Transverse colon (tissue), 4 donors: ENCODE measurements around the gene CLASP2. TPM values are rescaled to one million over a fixed set of nuclear protein-coding genes. Genes with fewer than 3 reads are reported as not detected.
A peak's percentile ranks its signal among the peaks of the same experiment; 100 is the strongest.

Source experiments
- DNase-seq: peaks from one replicate; pipeline ENCODE4 v3.0.0-alpha.2; 2019
- H3K27ac ChIP-seq, 4 donors: fragments of 200-600 bp; sonication (generic); 2 replicates each; pipeline ENCODE4 v1.5.1; 2016 to 2018; ENCODE audit warnings: inconsistent platforms in 4 of 4
- H3K27me3 ChIP-seq: fragments of 200-600 bp; sonication (generic); 2 replicates; pipeline ENCODE4 v1.5.1; 2017; ENCODE audit warnings: inconsistent platforms
- H3K36me3 ChIP-seq, 4 donors: fragments of 200-600 bp; sonication (generic); 2 replicates each; pipeline ENCODE4 v1.5.1; 2017 to 2019; ENCODE audit warnings: inconsistent platforms in 4 of 4
- H3K4me1 ChIP-seq, 4 donors: fragments of 200-600 bp; sonication (generic); 2 replicates each; pipeline ENCODE4 v1.5.1; 2017 to 2020; ENCODE audit warnings: inconsistent platforms in 4 of 4
- H3K4me3 ChIP-seq, 4 donors: fragments of 200-600 bp; sonication (generic); 1 replicate in 1 of 4; 2 replicates in 3 of 4; pipeline versions ENCODE4 v1.5.1 to v1.6.1; 2017 to 2019; ENCODE audit warnings: inconsistent platforms in 4 of 4
- H3K9me3 ChIP-seq, 2 donors: fragments of 200-600 bp; sonication (generic); 2 replicates each; pipeline ENCODE4 v1.5.1; 2017 to 2019; ENCODE audit warnings: inconsistent platforms in 2 of 2
- CTCF ChIP-seq, 5 experiments: fragments of 200-600 bp in 3 of 5; fragments of 450-650 bp in 2 of 5; sonication (generic) in 3 of 5; IDR thresholded peaks; 1 replicate in 2 of 5; 2 replicates in 3 of 5; pipeline ENCODE4 v1.5.1; 2016 to 2017; ENCODE audit warnings: antibody characterized with exemption in 5 of 5, inconsistent platforms in 3 of 5, mild to moderate bottlenecking in 2 of 5, moderate library complexity in 1 of 5
- EP300 ChIP-seq: sonication (generic); formaldehyde crosslinking; IDR thresholded peaks from one replicate; pipeline ENCODE4 v1.6.1; 2017; ENCODE audit warnings: antibody characterized with exemption, low read depth
- POLR2A ChIP-seq: fragments of 450-650 bp; IDR thresholded peaks from one replicate; pipeline ENCODE4 v1.6.1; 2016; ENCODE audit warnings: antibody characterized with exemption, mild to moderate bottlenecking, moderate library complexity
- POLR2AphosphoS5 ChIP-seq, 3 donors: sonication (generic); formaldehyde crosslinking; IDR thresholded peaks; one replicate each; pipeline ENCODE4 v1.6.1; 2016; ENCODE audit warnings: antibody characterized with exemption in 3 of 3
- WGBS, 2 donors: methylation state at CpG; one replicate each; pipeline ENCODE4 v1.1.5; 2018; ENCODE audit warnings: low coverage in 1 of 2; 5-methylcytosine and 5-hydroxymethylcytosine counted together
- in situ Hi-C, 4 donors: fragments of 200-750 bp; cut with MboI; loops; one replicate each; pipeline versions ENCODE4 v1.15.0 to v1.15.1; 2017; ENCODE audit warnings: low sequenced_read_pairs in 3 of 4, low pct_ligation_motif_present in 1 of 4, low pct_unique_long_range_greater_than_20kb in 1 of 4
- intact Hi-C: fragments of 100-400 bp; cut with DNase I; formaldehyde crosslinking; loops from one replicate; pipeline ENCODE4 v1.15.1; 2023; ENCODE audit warnings: low total_unique reads
- total RNA-seq, 4 donors: library from RNA; depleted of rRNA; stranded (reverse); fragments of >200 nt; gene quantifications; one replicate each; pipeline ENCODE4 v1.1.0, GENCODE V29; 2016

Gene CLASP2
- total RNA-seq, 4 donors from 2014 or later: 50.0 to 119 (median 56.6) TPM

- WGBS, 2 donors: 83 to 89% methylated on average over 1 of the region's 1 CpG
- intact Hi-C loops: no loop called here
- H3K4me3 ChIP-seq: no peak overlapping the region
Measured at GRCh38 chr3:33648793-33649192, 69.3 kb downstream of the CLASP2 start.

GRCh38 chr3:33646406-33646805 lies 71.6 kb downstream of the CLASP2 start:
- intact Hi-C loops (no loop called here), in situ Hi-C loops (no loop called here)
- WGBS, 2 donors: 86 to 98% methylated on average over 1 of the region's 1 CpG

More at GRCh38 chr3:33648793-33649192, 69.3 kb downstream of the CLASP2 start:
- Histone ChIP-seq H3K36me3 (no peaks in the 10 kb centered on the region), H3K4me1 (peaks cover 0 to 45% (median 2%) of the 10 kb centered on the region in 4 donors), H3K27me3 (no peaks in the 10 kb centered on the region), H3K27ac (no peak overlapping the region), H3K9me3 (no peaks in the 10 kb centered on the region)
- TF ChIP-seq POLR2A (no peak), POLR2AphosphoS5 (IDR thresholded peaks at IDR 0.05) (no peak), CTCF (IDR thresholded peaks at IDR 0.05) (no peak), EP300 (no peak)
- in situ Hi-C loops: no loop called here
- DNase-seq: no peak

GRCh38 chr3:33645060-33645647 lies 72.9 kb downstream of the CLASP2 start:
- 27 to 49% methylated on average over 5 of the region's 5 CpGs for WGBS, 2 donors
- peak overlapping the region in 3 of 4 donors; percentile 12 to 35 (median 28) for H3K4me3 ChIP-seq
- no peak for DNase-seq

More at GRCh38 chr3:33646406-33646805, 71.6 kb downstream of the CLASP2 start:
- Histone ChIP-seq H3K4me3 (no peak overlapping the region), H3K36me3 (peaks cover 0 to 3% (median 0%) of the 10 kb centered on the region in 4 donors), H3K9me3 (no peaks in the 10 kb centered on the region), H3K27me3 (no peaks in the 10 kb centered on the region), H3K4me1 (peaks cover 0 to 32% (median 2%) of the 10 kb centered on the region in 4 donors), H3K27ac (no peak overlapping the region)
- DNase-seq: no peak
- no peak for TF ChIP-seq CTCF (IDR thresholded peaks at IDR 0.05)

GRCh38 chr3:33644582-33644981 lies 73.5 kb downstream of the CLASP2 start:
- no peak overlapping the region for H3K27ac ChIP-seq
- H3K4me3 ChIP-seq: no peak overlapping the region
- no peaks in the 10 kb centered on the region for H3K9me3 ChIP-seq
- no peak for TF ChIP-seq POLR2AphosphoS5 (IDR thresholded peaks at IDR 0.05)
- no peak for TF ChIP-seq POLR2A
- TF ChIP-seq EP300: no peak
- WGBS, 2 donors: 83 to 87% methylated on average over 4 of the region's 4 CpGs
- DNase-seq: no peak
- peaks cover 0 to 3% (median 0%) of the 10 kb centered on the region in 4 donors for H3K36me3 ChIP-seq
- H3K27me3 ChIP-seq: no peaks in the 10 kb centered on the region
- peaks cover 0 to 25% (median 2%) of the 10 kb centered on the region in 4 donors for H3K4me1 ChIP-seq
- in situ Hi-C loops (no loop called here), intact Hi-C loops (no loop called here)

More at GRCh38 chr3:33645060-33645647, 72.9 kb downstream of the CLASP2 start:
- H3K4me1 ChIP-seq: peaks cover 0 to 25% (median 2%) of the 10 kb centered on the region in 4 donors
- H3K27ac ChIP-seq: peak overlapping the region in 1 of 4 donors; percentile 28
- no peaks in the 10 kb centered on the region for H3K27me3 ChIP-seq
- H3K9me3 ChIP-seq: no peaks in the 10 kb centered on the region
- peaks cover 0 to 3% (median 0%) of the 10 kb centered on the region in 4 donors for H3K36me3 ChIP-seq
- TF ChIP-seq EP300 (no peak), POLR2A (no peak), CTCF (IDR thresholded peaks at IDR 0.05) (no peak), POLR2AphosphoS5 (IDR thresholded peaks at IDR 0.05) (no peak)
- in situ Hi-C loops: no loop called here
- intact Hi-C loops: no loop called here

GRCh38 chr3:33642806-33643205 lies 75.2 kb downstream of the CLASP2 start:
- 71 to 79% methylated on average over 2 of the region's 2 CpGs for WGBS, 2 donors
- Histone ChIP-seq H3K4me3 (no peak overlapping the region), H3K27me3 (no peaks in the 10 kb centered on the region), H3K4me1 (peaks cover 0 to 16% (median 2%) of the 10 kb centered on the region in 4 donors), H3K27ac (no peak overlapping the region), H3K9me3 (no peaks in the 10 kb centered on the region), H3K36me3 (peaks cover 0 to 3% (median 0%) of the 10 kb centered on the region in 4 donors)
- intact Hi-C loops (no loop called here), in situ Hi-C loops (no loop called here)
- no peak for DNase-seq
- TF ChIP-seq EP300 (no peak), POLR2A (no peak), CTCF (IDR thresholded peaks at IDR 0.05) (no peak), POLR2AphosphoS5 (IDR thresholded peaks at IDR 0.05) (no peak)
